Measurements from ENCODE around the gene PRAME.

The PRAME gene

DNA sequence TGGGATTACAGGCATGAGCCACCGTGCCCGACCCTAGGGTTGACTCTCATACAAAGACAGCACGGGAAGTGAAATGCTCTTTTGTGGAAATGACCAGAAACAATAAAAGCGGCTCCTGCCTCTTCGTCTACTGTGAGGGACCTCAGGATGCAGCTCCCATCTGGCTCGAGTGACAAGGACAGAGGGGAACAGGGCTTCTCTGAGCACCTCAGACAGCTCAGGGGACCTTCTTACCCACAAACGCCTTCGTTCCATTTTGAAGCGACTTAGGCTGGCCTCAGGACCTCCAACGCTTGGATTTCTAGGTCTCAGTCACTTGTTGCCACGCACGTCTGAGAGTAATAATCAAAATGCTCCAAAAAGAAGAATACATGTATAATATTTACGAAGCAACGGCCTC, 2.5 kb downstream of the PRAME start:
- Histone ChIP-seq H3K27me3 (replicated peaks in 2 of 5; ENCODE audit: control insufficient read depth in 4 of 5, insufficient read depth in 5 of 5, low read length in 4 of 5) (no peaks in the 10 kb centered on the region), H3K36me3 (ENCODE audit: control insufficient read depth in 4 of 4, insufficient read depth in 4 of 4, low read length in 3 of 4) (no peaks in the 10 kb centered on the region), H3K27ac (ENCODE audit: insufficient read depth in 1 of 2, low read depth in 1 of 2, low read length in 2 of 2, poor library complexity in 1 of 2, severe bottlenecking in 2 of 2) (peak overlapping the region in 1 of 2 experiments; percentile 90), H3K4me3 (ENCODE audit: control insufficient read depth in 1 of 7, extremely low read depth in 1 of 7, insufficient read depth in 4 of 7, low read depth in 2 of 7, low read length in 6 of 7) (no peak overlapping the region), H3K9me3 (ENCODE audit: control extremely low read depth in 1 of 5, control insufficient read depth in 4 of 5, insufficient read depth in 2 of 5, low read depth in 1 of 5, low read length in 4 of 5) (no peaks in the 10 kb centered on the region), H3K4me1 (ENCODE audit: control extremely low read depth in 1 of 4, control insufficient read depth in 4 of 4, insufficient read depth in 4 of 4, low read length in 3 of 4) (peaks cover 0 to 2% (median 0%) of the 10 kb centered on the region in 4 experiments)
- 97% methylated on average over 12 of the region's 14 CpGs for WGBS (ENCODE audit: insufficient coverage)
- ChIA-PET POLR2A (no interaction called here), CTCF (no interaction called here)
- no peak for DNase-seq

- Histone ChIP-seq H3K27ac (ENCODE audit: insufficient read depth in 1 of 2, low read depth in 1 of 2, low read length in 2 of 2, poor library complexity in 1 of 2, severe bottlenecking in 2 of 2) (no peak overlapping the region), H3K9me3 (ENCODE audit: control extremely low read depth in 1 of 5, control insufficient read depth in 4 of 5, insufficient read depth in 2 of 5, low read depth in 1 of 5, low read length in 4 of 5) (no peaks in the 10 kb centered on the region), H3K4me3 (ENCODE audit: control insufficient read depth in 1 of 7, extremely low read depth in 1 of 7, insufficient read depth in 4 of 7, low read depth in 2 of 7, low read length in 6 of 7) (no peak overlapping the region), H3K27me3 (replicated peaks in 2 of 5; ENCODE audit: control insufficient read depth in 4 of 5, insufficient read depth in 5 of 5, low read length in 4 of 5) (no peaks in the 10 kb centered on the region), H3K4me1 (ENCODE audit: control extremely low read depth in 1 of 4, control insufficient read depth in 4 of 4, insufficient read depth in 4 of 4, low read length in 3 of 4) (peaks cover 0 to 2% (median 0%) of the 10 kb centered on the region in 4 experiments), H3K36me3 (ENCODE audit: control insufficient read depth in 4 of 4, insufficient read depth in 4 of 4, low read length in 3 of 4) (no peaks in the 10 kb centered on the region)
- 100% methylated on average over 8 of the region's 9 CpGs for WGBS (ENCODE audit: insufficient coverage)
- CTCF ChIA-PET: interaction anchor here (0.6 to 1.8 kb wide), 2 partner anchors 33 to 207 kb away, joined by 4 to 6 read pairs; no protein-coding TSS in a partner anchor
- POLR2A ChIA-PET: no interaction called here
- no peak for DNase-seq
Measured at GRCh38 chr22:22555596-22555995, 3.5 kb downstream of the PRAME start.

GRCh38 chr22:22554587-22555284, 4.3 kb downstream of the PRAME start:
- Histone ChIP-seq H3K27ac (ENCODE audit: insufficient read depth in 1 of 2, low read depth in 1 of 2, low read length in 2 of 2, poor library complexity in 1 of 2, severe bottlenecking in 2 of 2) (peak overlapping the region in 1 of 2 experiments; percentile 25), H3K4me3 (ENCODE audit: control insufficient read depth in 1 of 7, extremely low read depth in 1 of 7, insufficient read depth in 4 of 7, low read depth in 2 of 7, low read length in 6 of 7) (no peak overlapping the region), H3K4me1 (ENCODE audit: control extremely low read depth in 1 of 4, control insufficient read depth in 4 of 4, insufficient read depth in 4 of 4, low read length in 3 of 4) (peaks cover 0 to 2% (median 0%) of the 10 kb centered on the region in 4 experiments), H3K36me3 (ENCODE audit: control insufficient read depth in 4 of 4, insufficient read depth in 4 of 4, low read length in 3 of 4) (no peaks in the 10 kb centered on the region), H3K27me3 (replicated peaks in 2 of 5; ENCODE audit: control insufficient read depth in 4 of 5, insufficient read depth in 5 of 5, low read length in 4 of 5) (no peaks in the 10 kb centered on the region), H3K9me3 (ENCODE audit: control extremely low read depth in 1 of 5, control insufficient read depth in 4 of 5, insufficient read depth in 2 of 5, low read depth in 1 of 5, low read length in 4 of 5) (no peaks in the 10 kb centered on the region)
- WGBS (ENCODE audit: insufficient coverage): 98% methylated on average over 4 of the region's 4 CpGs
- CTCF ChIA-PET: interaction anchor here (0.9 to 1.8 kb wide), 5 partner anchors 15 to 347 kb away, joined by 3 to 5 read pairs (median 4); no protein-coding TSS in a partner anchor
- POLR2A ChIA-PET: no interaction called here
- no peak for DNase-seq

GRCh38 chr22:22553735-22554586, 5.1 kb downstream of the PRAME start:
- Histone ChIP-seq H3K4me3 (ENCODE audit: control insufficient read depth in 1 of 7, extremely low read depth in 1 of 7, insufficient read depth in 4 of 7, low read depth in 2 of 7, low read length in 6 of 7) (no peak overlapping the region), H3K36me3 (ENCODE audit: control insufficient read depth in 4 of 4, insufficient read depth in 4 of 4, low read length in 3 of 4) (no peaks in the 10 kb centered on the region), H3K27me3 (replicated peaks in 2 of 5; ENCODE audit: control insufficient read depth in 4 of 5, insufficient read depth in 5 of 5, low read length in 4 of 5) (no peaks in the 10 kb centered on the region), H3K27ac (ENCODE audit: insufficient read depth in 1 of 2, low read depth in 1 of 2, low read length in 2 of 2, poor library complexity in 1 of 2, severe bottlenecking in 2 of 2) (no peak overlapping the region), H3K4me1 (ENCODE audit: control extremely low read depth in 1 of 4, control insufficient read depth in 4 of 4, insufficient read depth in 4 of 4, low read length in 3 of 4) (peaks cover 0 to 2% (median 0%) of the 10 kb centered on the region in 4 experiments), H3K9me3 (ENCODE audit: control extremely low read depth in 1 of 5, control insufficient read depth in 4 of 5, insufficient read depth in 2 of 5, low read depth in 1 of 5, low read length in 4 of 5) (no peaks in the 10 kb centered on the region)
- 78% methylated on average over 5 of the region's 8 CpGs for WGBS (ENCODE audit: insufficient coverage)
- peak in 1 of 3 donors; percentile 10 for DNase-seq
- CTCF ChIA-PET: interaction anchor here (0.9 to 1.8 kb wide), 5 partner anchors 15 to 347 kb away, joined by 3 to 5 read pairs (median 4); no protein-coding TSS in a partner anchor
- POLR2A ChIA-PET: no interaction called here

DNA sequence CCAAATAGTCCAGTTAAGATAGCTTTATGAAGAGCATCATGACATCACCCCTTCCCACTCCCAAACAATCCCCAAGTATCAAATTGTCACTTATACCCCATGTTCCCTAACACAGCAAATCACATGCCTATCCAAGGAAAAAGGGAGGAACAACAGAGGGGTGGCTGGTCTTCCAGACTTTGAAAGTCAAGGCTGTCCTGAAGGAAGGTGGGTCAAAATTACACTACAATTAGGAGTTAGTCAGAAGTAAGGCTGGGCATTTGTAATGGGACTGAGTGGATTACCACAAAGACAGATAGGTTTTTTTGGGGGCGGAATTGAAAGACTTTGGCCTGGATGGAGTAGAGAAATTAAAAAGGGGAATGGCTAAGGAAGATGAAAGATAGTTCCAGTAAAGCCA, 5.9 kb downstream of the PRAME start:
- Histone ChIP-seq H3K36me3 (ENCODE audit: control insufficient read depth in 4 of 4, insufficient read depth in 4 of 4, low read length in 3 of 4) (no peaks in the 10 kb centered on the region), H3K4me1 (ENCODE audit: control extremely low read depth in 1 of 4, control insufficient read depth in 4 of 4, insufficient read depth in 4 of 4, low read length in 3 of 4) (peaks cover 0 to 3% (median under 1%) of the 10 kb centered on the region in 4 experiments), H3K27ac (ENCODE audit: insufficient read depth in 1 of 2, low read depth in 1 of 2, low read length in 2 of 2, poor library complexity in 1 of 2, severe bottlenecking in 2 of 2) (no peak overlapping the region), H3K27me3 (replicated peaks in 2 of 5; ENCODE audit: control insufficient read depth in 4 of 5, insufficient read depth in 5 of 5, low read length in 4 of 5) (no peaks in the 10 kb centered on the region), H3K4me3 (ENCODE audit: control insufficient read depth in 1 of 7, extremely low read depth in 1 of 7, insufficient read depth in 4 of 7, low read depth in 2 of 7, low read length in 6 of 7) (no peak overlapping the region), H3K9me3 (ENCODE audit: control extremely low read depth in 1 of 5, control insufficient read depth in 4 of 5, insufficient read depth in 2 of 5, low read depth in 1 of 5, low read length in 4 of 5) (no peaks in the 10 kb centered on the region)
- POLR2A ChIA-PET: no interaction called here
- CTCF ChIA-PET: interaction anchor here (0.7 to 2.3 kb wide), 3 partner anchors 25 to 121 kb away, joined by 3 to 12 read pairs (median 5); no protein-coding TSS in a partner anchor
- 100% methylated on average over 1 of the region's 1 CpG for WGBS (ENCODE audit: insufficient coverage)
- DNase-seq: no peak

DNA sequence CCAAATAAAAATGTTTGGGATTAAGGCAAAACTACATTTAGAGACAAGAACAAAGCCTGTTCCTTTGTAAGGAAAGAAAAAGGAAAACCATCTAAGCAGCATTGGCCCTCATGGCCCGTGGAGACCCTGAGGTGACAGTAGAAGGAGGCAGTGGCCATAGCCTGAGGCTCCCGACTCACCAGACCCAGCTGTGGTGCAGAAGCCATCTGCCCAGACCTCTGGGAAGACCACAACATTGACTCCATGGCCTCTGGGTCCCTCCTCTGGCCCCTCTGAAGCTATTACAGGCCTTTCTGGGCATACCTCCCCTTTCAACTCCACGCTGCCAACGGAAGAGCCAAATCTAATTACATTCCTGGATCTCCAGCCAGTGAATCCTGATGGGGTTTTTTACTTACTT, 6.4 kb downstream of the PRAME start:
- DNase-seq: peak; percentile 40 to 64 (median 58)
- ChIA-PET POLR2A (no interaction called here), CTCF (interaction anchor here (0.7 to 2.3 kb wide), 3 partner anchors 25 to 120 kb away, joined by 3 to 12 read pairs (median 5); no protein-coding TSS in a partner anchor)
- H3K36me3 ChIP-seq (ENCODE audit: control insufficient read depth in 4 of 4, insufficient read depth in 4 of 4, low read length in 3 of 4): no peaks in the 10 kb centered on the region
- H3K4me1 ChIP-seq (ENCODE audit: control extremely low read depth in 1 of 4, control insufficient read depth in 4 of 4, insufficient read depth in 4 of 4, low read length in 3 of 4): peaks cover 0 to 8% (median 6%) of the 10 kb centered on the region in 4 experiments
- no peak overlapping the region for H3K4me3 ChIP-seq (ENCODE audit: control insufficient read depth in 1 of 7, extremely low read depth in 1 of 7, insufficient read depth in 4 of 7, low read depth in 2 of 7, low read length in 6 of 7)
- H3K27ac ChIP-seq (ENCODE audit: insufficient read depth in 1 of 2, low read depth in 1 of 2, low read length in 2 of 2, poor library complexity in 1 of 2, severe bottlenecking in 2 of 2): no peak overlapping the region
- 86% methylated on average over 4 of the region's 4 CpGs for WGBS (ENCODE audit: insufficient coverage)
- no peaks in the 10 kb centered on the region for H3K27me3 ChIP-seq (replicated peaks in 2 of 5; ENCODE audit: control insufficient read depth in 4 of 5, insufficient read depth in 5 of 5, low read length in 4 of 5)
- H3K9me3 ChIP-seq (ENCODE audit: control extremely low read depth in 1 of 5, control insufficient read depth in 4 of 5, insufficient read depth in 2 of 5, low read depth in 1 of 5, low read length in 4 of 5): no peaks in the 10 kb centered on the region
